OCI-LY7 (cell line): ENCODE data around the gene KRTDAP. TPM values are rescaled to one million over a fixed set of nuclear protein-coding genes. Genes with fewer than 3 reads are reported as not detected.

Experiments
- BruUV-seq: library from RNA; stranded (reverse); fragments of 400-500 nt; replicated peaks from 2 replicates; lab custom pipeline; 2021; lab: Mats Ljungman, UMichigan
- CTCF ChIA-PET: fragments of 300-600 bp; sonication (Branson Sonifier 250); formaldehyde crosslinking; loops from one replicate; lab custom pipeline; 2022; ENCODE audit warnings: antibody characterized with exemption; ENCODE audit not compliant: unreplicated experiment; lab: Charles Lee
- POLR2A ChIA-PET: fragments of 300-600 bp; sonication (Branson Sonifier 250); formaldehyde crosslinking; loops from one replicate; lab custom pipeline; 2022; ENCODE audit warnings: antibody characterized with exemption; lab: Charles Lee
- DNase-seq: peaks from one replicate; pipeline ENCODE4 v3.0.0-alpha.2; 2015; ENCODE audit warnings: low spot score
- H2AFZ ChIP-seq: fragments of 200-600 bp; sonication (generic), shearing (Covaris generic); 2 replicates; pipeline ENCODE4 v1.6.1; 2014; ENCODE audit warnings: mild to moderate bottlenecking, antibody characterized with exemption, low read length, moderate library complexity
- H3K27ac ChIP-seq: fragments of 200-600 bp; sonication (generic); 2 replicates; pipeline ENCODE4 v1.5.1; 2014; ENCODE audit warnings: mixed run types, low read depth, mild to moderate bottlenecking, moderate library complexity, low read length, inconsistent platforms; ENCODE audit not compliant: poor library complexity, severe bottlenecking
- H3K36me3 ChIP-seq: fragments of 200-600 bp; sonication (generic); 2 replicates; pipeline ENCODE4 v1.6.1; 2014; ENCODE audit warnings: mild to moderate bottlenecking, antibody characterized with exemption, low read length, moderate library complexity, mixed read lengths; ENCODE audit not compliant: insufficient read depth
- H3K4me1 ChIP-seq: fragments of 200-600 bp; sonication (generic); 2 replicates; pipeline ENCODE4 v1.5.1; 2014; ENCODE audit warnings: mild to moderate bottlenecking, low read length; ENCODE audit not compliant: insufficient read depth, poor library complexity, severe bottlenecking
- H3K4me2 ChIP-seq: fragments of 200-600 bp; sonication (generic); 2 replicates; pipeline ENCODE4 v1.6.1; 2014; ENCODE audit warnings: mild to moderate bottlenecking, low read length
- H3K4me3 ChIP-seq: fragments of 200-600 bp; sonication (generic); 2 replicates; pipeline ENCODE4 v1.5.1; 2014; ENCODE audit warnings: mild to moderate bottlenecking, low read depth, low read length; ENCODE audit not compliant: poor library complexity, severe bottlenecking
- H3K79me2 ChIP-seq: fragments of 200-600 bp; sonication (generic); 2 replicates; pipeline ENCODE4 v1.6.1; 2016; ENCODE audit warnings: low read depth, mild to moderate bottlenecking, low read length, moderate library complexity, mixed read lengths; ENCODE audit not compliant: insufficient read depth
- H3K9me2 ChIP-seq: fragments of 200-600 bp; sonication (generic); 2 replicates; pipeline ENCODE4 v1.6.1; 2016; ENCODE audit warnings: mild to moderate bottlenecking, low read length, mixed read lengths; ENCODE audit not compliant: insufficient read depth
- H3K9me3 ChIP-seq: fragments of 200-600 bp; sonication (generic); 2 replicates; pipeline ENCODE4 v1.6.1; 2014; ENCODE audit warnings: mild to moderate bottlenecking, mixed run types, low read length, mixed read lengths
- H4K20me1 ChIP-seq: fragments of 200-600 bp; sonication (generic); 2 replicates; pipeline ENCODE4 v1.6.1; 2014; ENCODE audit warnings: mild to moderate bottlenecking, antibody characterized with exemption, low read length, moderate library complexity, mixed read lengths; ENCODE audit not compliant: insufficient read depth
- CTCF ChIP-seq: fragments of 200-600 bp; sonication (generic); conservative IDR thresholded peaks from 2 replicates; pipeline ENCODE4 v1.5.1; 2014; ENCODE audit warnings: mild to moderate bottlenecking, antibody characterized with exemption, low read length, moderate library complexity, mixed read lengths
- EZH2phosphoT487 ChIP-seq: fragments of 200-600 bp; sonication (generic); IDR thresholded peaks from 2 replicates; pipeline ENCODE4 v1.6.1; 2018; ENCODE audit warnings: low read depth, borderline replicate concordance, mild to moderate bottlenecking, mixed run types, antibody characterized with exemption, low read length, moderate library complexity, mixed read lengths
- intact Hi-C: fragments of 100-400 bp; cut with micrococcal nuclease; formaldehyde crosslinking; loops from one replicate; pipeline ENCODE4 v1.10.0; 2022; ENCODE audit not compliant: unreplicated experiment
- total RNA-seq, 2 experiments: library from RNA; depleted of rRNA in 1 of 2; stranded (reverse); fragments of >200 nt in 1 of 2; shearing (Covaris generic) in 1 of 2; gene quantifications; 2 replicates each; pipeline ENCODE4 v1.2.3, GENCODE V29; 2014 to 2022

Gene KRTDAP
- total RNA-seq, 2 experiments from 2014 or later = not detected

- CTCF ChIA-PET = no interaction called here
- H3K4me3 ChIP-seq = no peak overlapping the region
- no peaks in the 10 kb centered on the region for H3K9me2 ChIP-seq
- TF ChIP-seq CTCF = no peak
- no peaks in the 10 kb centered on the region for H3K4me1 ChIP-seq
- no peak for DNase-seq
- no peaks in the 10 kb centered on the region for H3K79me2 ChIP-seq
- H4K20me1 ChIP-seq = no peaks in the 10 kb centered on the region; the same call in 1 of the 2 replicates
- intact Hi-C loops = no loop called here
- POLR2A ChIA-PET = interaction anchor here (0.5 kb wide), 2 partner anchors 267 to 382 kb away, joined by 4 read pairs; no protein-coding TSS in a partner anchor
- no peak overlapping the region for H3K4me2 ChIP-seq
- no peak overlapping the region for H3K27ac ChIP-seq
- no peaks in the 10 kb centered on the region for H3K9me3 ChIP-seq
- no TSS peak for BruUV-seq
- H3K36me3 ChIP-seq = no peaks in the 10 kb centered on the region
- H2AFZ ChIP-seq = no peak overlapping the region
Observed at GRCh38 chr19:35531291-35531690, 41.0 kb upstream of the KRTDAP start.

GRCh38 chr19:35529241-35530218 is 39.3 kb upstream of the KRTDAP start:
- Histone ChIP-seq H3K4me2 (no peak overlapping the region), H3K9me2 (no peaks in the 10 kb centered on the region), H3K27ac (no peak overlapping the region), H3K4me3 (no peak overlapping the region), H3K79me2 (no peaks in the 10 kb centered on the region), H3K9me3 (no peaks in the 10 kb centered on the region), H2AFZ (no peak overlapping the region), H4K20me1 (no peaks in the 10 kb centered on the region; the same call in 1 of the 2 replicates), H3K4me1 (no peaks in the 10 kb centered on the region), H3K36me3 (no peaks in the 10 kb centered on the region)
- BruUV-seq = no TSS peak
- ChIA-PET CTCF (no interaction called here), POLR2A (no interaction called here)
- no peak for DNase-seq
- no peak for TF ChIP-seq EZH2phosphoT487
- no peak for TF ChIP-seq CTCF
- intact Hi-C loops = no loop called here
